ENCODE measurements around the gene TMEM121B.
A peak's percentile ranks its signal among the peaks of the same experiment; 100 is the strongest.

TMEM121B gene

GRCh38 chr22:17115236-17115635 lies 5.9 kb downstream of the TMEM121B start:
- TF ChIP-seq CTCF (conservative IDR thresholded peaks at IDR 0.05), result no peak
- H3K27ac ChIP-seq, result peak overlapping the region; percentile 95

- no peak for TF ChIP-seq CTCF (conservative IDR thresholded peaks at IDR 0.05)
- H3K27ac ChIP-seq, result peak overlapping the region; percentile 95; the same call in 1 of the 2 replicates
Measured at GRCh38 chr22:17114898-17115235, 6.3 kb downstream of the TMEM121B start.

GRCh38 chr22:17114173-17114897 lies 6.8 kb downstream of the TMEM121B start:
- H3K27ac ChIP-seq, result peak overlapping the region; percentile 95; the same call in 1 of the 2 replicates
- TF ChIP-seq CTCF (conservative IDR thresholded peaks at IDR 0.05), result no peak

GRCh38 chr22:17113600-17113999 lies 7.6 kb downstream of the TMEM121B start:
- TF ChIP-seq CTCF (conservative IDR thresholded peaks at IDR 0.05), result no peak
- peak overlapping the region; percentile 27; the same call in 1 of the 2 replicates for H3K27ac ChIP-seq

- TF ChIP-seq CTCF (conservative IDR thresholded peaks at IDR 0.05), result no peak
- peak overlapping the region; percentile 27 for H3K27ac ChIP-seq
Measured at GRCh38 chr22:17112491-17113042, 8.6 kb downstream of the TMEM121B start.

GRCh38 chr22:17110791-17111550 lies 10.2 kb downstream of the TMEM121B start:
- no peak overlapping the region for H3K27ac ChIP-seq
- TF ChIP-seq CTCF (conservative IDR thresholded peaks at IDR 0.05), result no peak

- H3K27ac ChIP-seq, result no peak overlapping the region
- no peak for TF ChIP-seq CTCF (conservative IDR thresholded peaks at IDR 0.05)
Measured at GRCh38 chr22:17109976-17110375, 11.2 kb downstream of the TMEM121B start.

All from VCaP (cell line).